NCI-H2171 (cell line): ENCODE measurements around the gene LRRFIP2.

Experiments
- DNase-seq: peaks from one replicate; lab custom pipeline; 2025; lab: John Stamatoyannopoulos, UW

The LRRFIP2 gene

DNA sequence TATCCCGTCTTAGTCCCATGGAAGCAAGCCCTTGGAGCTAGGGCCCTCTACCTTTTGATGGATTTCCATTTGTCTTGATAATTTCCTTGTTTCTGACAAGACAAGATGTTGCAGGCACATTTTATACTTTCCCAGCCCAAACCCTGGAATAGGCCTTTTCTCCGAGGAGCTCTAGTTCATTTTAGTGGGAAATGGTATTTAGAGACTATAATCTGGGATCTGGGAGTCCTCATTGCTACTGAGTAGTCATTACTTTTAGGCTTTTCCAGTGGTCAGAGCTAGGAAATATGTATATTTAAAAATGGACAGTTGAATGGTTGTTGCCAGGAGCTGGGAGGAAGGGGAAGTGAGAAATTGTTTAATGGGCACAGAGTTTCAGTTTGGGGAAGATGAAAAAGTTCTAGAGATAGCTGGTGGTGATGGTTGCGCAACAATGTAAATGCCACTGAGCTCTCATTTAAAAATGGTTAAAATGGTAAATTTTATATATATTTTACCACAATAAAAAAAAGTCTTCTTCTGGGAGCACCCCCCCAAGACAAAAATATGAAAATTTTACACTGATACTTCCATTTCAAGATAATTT lies 149.5 kb downstream of the LRRFIP2 start:
- DNase-seq, result no peak

DNA sequence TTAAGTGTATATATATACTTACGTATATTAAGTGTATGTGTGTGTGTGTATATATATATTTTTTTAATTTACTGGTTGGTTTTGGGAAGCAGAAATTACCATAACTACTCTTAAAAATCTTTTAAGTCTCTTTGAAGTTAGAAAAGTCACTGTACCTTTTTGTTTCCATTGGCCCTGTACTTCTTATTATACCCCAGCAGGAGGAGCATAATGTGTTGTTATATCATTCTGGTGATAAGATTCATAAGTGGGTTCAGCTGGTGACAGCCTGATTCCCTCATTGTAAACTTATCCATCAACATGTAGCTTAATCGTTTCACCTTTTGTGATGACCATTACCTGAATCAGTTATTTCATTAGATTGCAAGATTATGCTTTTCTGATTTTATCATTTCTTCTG lies 150.3 kb downstream of the LRRFIP2 start:
- DNase-seq, result no peak

DNA sequence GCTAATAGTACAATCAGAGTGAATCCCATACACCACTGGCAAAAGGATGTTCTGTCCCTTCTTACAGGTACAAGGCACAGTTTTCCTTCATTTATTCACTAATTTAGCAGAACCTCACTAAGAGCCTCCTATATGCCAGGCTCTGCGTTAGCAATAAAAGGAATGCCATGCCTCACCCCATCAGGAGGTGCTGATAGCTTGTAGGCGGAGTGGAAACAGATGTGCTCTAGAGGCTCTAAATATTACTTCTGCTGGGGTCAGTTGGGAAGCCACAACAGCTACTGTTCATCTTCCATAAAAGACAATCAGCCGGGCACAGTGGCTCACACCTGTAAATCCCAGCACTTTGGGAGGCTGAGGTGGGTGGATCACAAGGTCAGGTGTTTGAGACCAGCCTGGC lies 156.7 kb downstream of the LRRFIP2 start:
- no peak for DNase-seq

DNA sequence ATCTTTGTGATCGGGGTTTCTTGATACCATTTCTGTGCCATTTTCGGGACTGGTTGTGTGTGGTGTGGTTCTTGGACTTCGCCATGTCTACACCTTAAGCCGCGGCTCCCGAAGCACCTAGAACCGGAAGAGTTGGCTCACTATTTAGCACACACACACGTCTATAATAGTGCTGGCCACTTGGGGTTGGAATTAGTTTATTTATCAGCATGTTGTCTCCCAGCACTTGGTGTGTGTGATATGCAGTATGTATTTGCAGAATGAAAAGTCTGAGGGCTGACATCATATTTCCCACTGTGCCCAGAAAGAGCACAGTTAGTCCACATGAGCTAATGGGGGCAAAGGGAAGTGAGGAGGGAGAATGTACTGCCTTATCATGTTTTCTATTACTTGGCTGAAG lies 157.5 kb downstream of the LRRFIP2 start:
- no peak for DNase-seq

DNA sequence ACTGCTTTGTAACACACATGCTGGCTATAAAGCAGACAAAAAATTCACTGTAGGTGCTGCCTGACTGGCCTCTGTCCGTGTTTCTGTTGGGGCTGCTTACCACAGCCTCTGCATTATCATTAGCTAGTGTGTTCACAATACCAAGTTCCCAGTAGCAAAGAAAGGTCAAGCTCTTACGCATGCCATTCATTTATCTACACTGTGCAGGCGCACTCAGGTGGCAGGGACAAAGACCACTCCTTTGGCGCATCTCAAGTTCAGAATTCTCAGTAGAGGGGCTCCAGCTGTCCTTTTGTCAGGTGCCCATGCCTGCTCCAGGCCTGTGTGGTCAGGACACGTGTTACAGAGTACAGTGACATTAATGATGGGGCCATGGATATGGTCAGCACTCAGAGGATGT lies 158.7 kb downstream of the LRRFIP2 start:
- no peak for DNase-seq

GRCh38 chr3:37014620-37015019 lies 159.8 kb downstream of the LRRFIP2 start:
- no peak for DNase-seq
